GM21737 (cell line): ENCODE results near the gene GFOD2.
"Not testable (repeated sequence)": the region's sequence is repeated elsewhere in the genome, so short reads cannot be mapped to it uniquely, and the experiment has no call there.

Experiments used
- ATAC-seq: cut with Tn5 transposase; IDR thresholded peaks from one replicate; pipeline ENCODE4 v1.9.1; 2021; ENCODE audit warnings: mild to moderate bottlenecking, moderate library complexity; ENCODE audit not compliant: unreplicated experiment

The GFOD2 gene

GRCh38 chr16:67719048-67719777 lies at the start of gene GFOD2:
Gene GFOD2, minus strand, starts transcription at chr16:67719316. Its CDS starts 33,601 bp downstream, at chr16:67685715.
- peak; percentile 85 for ATAC-seq

DNA sequence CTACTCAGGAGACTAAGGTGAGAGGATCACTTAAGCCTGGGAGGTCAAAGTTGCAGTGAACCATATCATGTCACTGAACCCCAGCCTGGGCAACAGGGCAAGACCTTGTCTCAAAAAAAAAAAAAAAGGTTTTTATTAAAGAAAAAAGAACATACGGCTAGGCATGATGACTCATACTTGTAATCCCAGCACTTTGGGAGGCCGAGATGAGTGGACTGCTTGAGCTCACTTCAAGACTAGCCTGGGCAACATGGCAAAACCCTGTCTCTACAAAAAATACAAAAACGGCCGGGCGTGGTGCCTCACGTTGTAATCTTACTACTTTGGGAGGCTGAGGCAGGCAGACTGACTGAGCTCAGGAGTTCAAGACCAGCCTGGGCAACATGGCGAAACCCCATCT lies 48.8 kb upstream of the GFOD2 start:
- no peak for ATAC-seq

GRCh38 chr16:67766291-67766690 lies 47.2 kb upstream of the GFOD2 start:
- ATAC-seq, result no peak

- no peak for ATAC-seq
Measured at GRCh38 chr16:67764158-67764667, 45.1 kb upstream of the GFOD2 start.

DNA sequence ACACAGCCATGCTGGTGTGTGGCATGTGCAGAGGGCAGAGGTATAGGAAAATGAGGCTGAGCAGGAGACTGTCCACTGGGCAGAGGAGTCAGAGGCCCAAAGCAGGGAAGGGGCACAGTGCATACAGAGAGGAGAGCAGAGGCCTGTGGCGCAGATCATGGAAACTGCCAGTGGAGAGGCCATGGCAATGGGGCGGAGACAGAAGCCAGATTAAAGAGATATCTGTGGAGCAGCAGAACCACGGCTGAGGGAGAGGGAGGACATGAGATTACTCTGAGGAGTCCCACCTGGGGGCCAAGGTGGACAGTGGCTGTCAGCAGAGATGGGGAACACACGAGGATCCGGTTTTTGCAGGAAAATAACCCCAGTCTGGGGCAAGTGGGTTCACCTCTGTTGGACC lies 44.0 kb upstream of the GFOD2 start:
- no peak for ATAC-seq

DNA sequence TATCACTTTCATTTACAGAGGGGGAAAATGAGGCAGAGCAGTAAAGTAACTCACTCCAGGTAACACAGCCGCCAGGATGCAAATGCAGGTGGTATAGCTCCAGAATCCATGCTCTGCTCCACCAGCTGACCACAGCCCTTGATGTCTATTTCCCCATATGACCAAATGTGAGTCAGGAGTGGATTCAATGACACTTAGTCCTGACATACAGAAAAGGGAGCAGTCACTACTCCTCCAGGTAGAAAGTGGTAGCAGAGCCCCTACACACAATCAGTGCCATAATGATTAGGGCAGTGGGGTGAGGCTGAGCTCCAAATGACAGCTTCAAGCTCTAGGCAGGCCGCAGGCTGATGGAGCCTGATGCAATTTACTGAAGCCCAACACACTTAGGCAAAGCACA lies 43.3 kb upstream of the GFOD2 start:
- no peak for ATAC-seq

GRCh38 chr16:67761924-67762323 lies 42.8 kb upstream of the GFOD2 start:
- no peak for ATAC-seq

- ATAC-seq, result no peak
Measured at GRCh38 chr16:67760956-67761230, 41.8 kb upstream of the GFOD2 start.

- ATAC-seq, result no peak
Measured at GRCh38 chr16:67760206-67760955, 41.3 kb upstream of the GFOD2 start.

GRCh38 chr16:67758966-67759365 lies 39.9 kb upstream of the GFOD2 start:
- ATAC-seq, result no peak

DNA sequence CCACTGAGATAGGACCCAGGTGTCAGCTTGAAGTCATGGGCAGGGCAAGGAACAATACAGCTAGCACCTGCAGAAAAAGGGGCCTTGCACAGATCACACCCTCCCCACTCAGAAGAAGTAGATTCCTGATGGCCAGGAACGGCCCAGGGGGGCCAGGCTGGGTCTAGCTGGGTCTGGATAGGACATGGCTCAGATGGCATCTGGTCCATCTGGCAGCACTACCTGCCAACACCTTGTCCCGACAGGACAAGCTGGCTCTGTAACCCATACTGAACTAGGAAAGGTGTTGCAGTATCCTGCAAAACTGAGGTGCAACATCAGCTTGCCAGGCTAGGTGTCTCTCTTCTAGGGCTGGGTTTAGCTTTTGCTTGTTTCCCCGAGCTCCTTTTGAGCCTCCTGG lies 38.9 kb upstream of the GFOD2 start:
- ATAC-seq, result no peak

- no peak for ATAC-seq
Measured at GRCh38 chr16:67752641-67753040, 33.5 kb upstream of the GFOD2 start.

- ATAC-seq, result not testable (repeated sequence)
Measured at GRCh38 chr16:67751331-67751730, 32.2 kb upstream of the GFOD2 start.

- peak; percentile 70 for ATAC-seq
Measured at GRCh38 chr16:67750466-67750865, 31.4 kb upstream of the GFOD2 start.

- ATAC-seq, result no peak
Measured at GRCh38 chr16:67749436-67750078, 30.4 kb upstream of the GFOD2 start.

DNA sequence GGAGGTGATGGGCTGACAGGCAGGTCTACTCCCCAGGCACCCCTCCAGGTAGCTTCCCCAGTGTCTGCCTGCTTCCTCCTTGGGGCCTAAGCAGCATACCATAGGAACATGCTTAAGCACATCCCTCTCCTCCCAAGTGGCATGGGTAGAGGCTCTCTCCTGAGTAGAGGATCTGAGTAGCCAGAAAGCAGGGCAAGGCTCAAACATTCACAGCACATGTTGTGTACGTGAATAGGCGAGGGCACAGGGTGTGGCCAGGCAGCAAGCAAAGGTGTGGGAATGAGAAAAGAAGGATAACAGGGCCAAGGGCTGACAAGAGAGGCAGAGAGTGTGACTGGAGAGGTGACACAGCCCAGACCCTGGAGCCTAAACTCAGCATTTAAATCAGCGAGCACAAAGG lies 29.7 kb upstream of the GFOD2 start:
- no peak for ATAC-seq

- ATAC-seq, result no peak
Measured at GRCh38 chr16:67746846-67747245, 27.7 kb upstream of the GFOD2 start.

DNA sequence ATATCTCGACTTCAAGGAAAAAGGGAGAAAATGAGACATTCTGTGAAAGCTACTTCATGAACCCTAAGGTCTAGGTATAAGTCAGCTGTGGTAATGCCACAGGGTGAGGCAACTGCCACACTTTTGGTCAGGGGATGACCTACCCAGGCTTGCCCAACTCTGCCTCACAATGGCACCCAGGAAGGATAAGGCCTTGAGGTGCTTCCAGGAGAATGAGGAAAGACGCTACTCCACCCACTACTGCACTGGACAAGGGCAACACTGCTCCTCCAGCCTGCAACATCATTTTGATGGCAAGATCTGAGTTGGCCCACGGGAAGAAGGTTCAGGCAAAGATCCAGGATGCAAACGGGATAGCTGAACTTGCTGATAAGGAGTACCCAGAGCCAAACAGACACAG lies 22.0 kb upstream of the GFOD2 start:
- no peak for ATAC-seq

DNA sequence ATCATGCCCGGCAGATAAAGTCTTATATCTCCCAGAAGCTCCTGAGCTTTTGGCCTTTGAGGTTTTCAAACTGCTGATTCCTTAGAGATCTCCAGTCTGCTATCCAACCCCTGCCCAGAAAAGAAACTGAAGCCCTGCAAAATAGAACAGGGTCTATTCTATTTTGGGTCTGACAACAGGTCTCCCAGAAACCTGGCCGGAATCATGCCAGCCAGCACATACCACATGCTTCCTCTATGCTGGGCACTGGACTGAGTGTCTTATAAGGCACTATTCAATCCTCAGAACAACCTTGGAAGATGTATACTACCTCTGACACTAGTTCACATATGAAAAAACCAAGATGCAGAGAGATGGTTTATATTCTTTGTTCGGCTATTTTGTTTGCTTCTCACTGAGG lies 21.3 kb upstream of the GFOD2 start:
- no peak for ATAC-seq

GRCh38 chr16:67736858-67737257 lies 17.7 kb upstream of the GFOD2 start:
- ATAC-seq, result no peak

DNA sequence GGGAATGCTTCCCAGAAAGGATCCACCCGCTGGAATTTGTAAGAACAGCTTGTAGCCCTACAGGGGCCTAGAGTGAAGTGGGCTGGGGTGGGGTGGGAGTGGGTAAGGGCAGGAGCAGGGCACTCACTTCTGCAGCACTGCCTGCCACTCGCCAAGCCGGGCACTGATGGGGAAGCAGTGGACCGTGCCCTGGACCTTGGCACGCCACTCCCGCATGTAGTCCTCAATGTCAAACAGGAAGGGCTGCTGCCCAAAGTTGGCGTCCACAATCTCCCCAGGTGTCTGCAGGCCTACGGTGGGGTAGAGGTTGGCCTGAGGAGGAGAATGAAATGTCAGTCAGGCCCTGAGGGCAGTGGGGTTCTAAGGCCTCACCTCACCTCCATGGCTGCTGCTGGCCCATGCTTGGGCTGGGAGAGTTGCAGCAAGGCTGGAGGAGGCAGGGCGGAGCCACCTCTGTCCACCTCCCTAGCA lies 15.7 kb upstream of the GFOD2 start:
- no peak for ATAC-seq
